ENCODE results near the gene ZNF592.

The ZNF592 gene

DNA sequence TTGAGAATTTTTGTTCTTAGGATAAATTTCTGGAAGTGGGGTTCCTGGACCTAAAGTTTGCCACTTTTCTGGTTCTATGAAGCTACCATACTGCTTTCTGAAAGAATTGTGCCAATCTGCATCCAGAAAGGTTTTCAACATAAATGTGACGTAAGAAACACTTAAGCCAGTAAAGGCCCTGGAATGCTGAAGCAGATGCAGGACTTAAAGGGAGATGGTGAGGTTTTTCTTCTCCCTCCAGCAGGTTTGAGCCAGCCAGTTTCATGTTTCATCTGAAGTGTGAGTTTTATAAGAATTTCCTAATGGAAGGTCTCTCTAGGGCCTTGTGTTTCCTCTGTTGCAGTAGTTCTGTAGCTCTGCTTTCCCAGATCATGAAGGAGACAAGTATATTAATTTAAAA is 33.1 kb downstream of the ZNF592 start:
- Histone ChIP-seq H3K9me3 (ENCODE audit: control insufficient read depth, insufficient read depth, low read length) (no peaks in the 10 kb centered on the region), H3K36me3 (ENCODE audit: control insufficient read depth, insufficient read depth, low read length) (peaks cover 37% of the 10 kb centered on the region)

DNA sequence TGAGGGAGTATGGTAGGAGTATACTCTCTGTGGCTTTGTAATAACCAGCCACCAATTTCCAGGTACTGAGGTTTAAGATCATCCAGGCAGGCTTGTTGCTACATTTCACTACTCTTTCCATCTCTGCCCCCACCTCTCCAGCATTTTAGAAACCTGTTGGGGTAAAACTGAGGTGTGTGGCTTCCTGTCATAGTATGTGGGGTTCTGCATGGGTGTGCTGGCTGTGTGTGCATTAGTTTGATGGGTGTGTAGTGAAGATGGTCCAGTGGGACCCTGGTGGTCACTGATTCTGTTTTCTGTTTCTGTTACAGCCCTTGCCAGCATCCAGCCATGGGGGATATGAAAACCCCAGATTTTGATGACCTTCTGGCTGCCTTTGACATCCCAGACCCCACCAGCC is 34.0 kb downstream of the ZNF592 start:
- H3K4me1 ChIP-seq (ENCODE audit: control insufficient read depth, insufficient read depth, low read length), result peaks cover 10% of the 10 kb centered on the region; the same call in 1 of the 2 replicates

More for the DNA sequence above, 33.1 kb downstream of the ZNF592 start:
- Histone ChIP-seq H3K4me3 (ENCODE audit: low read depth, low read length) (no peak overlapping the region), H3K27me3 (ENCODE audit: control insufficient read depth, insufficient read depth, low read length) (no peaks in the 10 kb centered on the region), H3K27ac (ENCODE audit: low read depth, low read length) (no peak overlapping the region), H3K9ac (ENCODE audit: low read depth, low read length) (no peak overlapping the region), H3K4me1 (ENCODE audit: control insufficient read depth, insufficient read depth, low read length) (peaks cover 10% of the 10 kb centered on the region; the same call in 1 of the 2 replicates)

DNA sequence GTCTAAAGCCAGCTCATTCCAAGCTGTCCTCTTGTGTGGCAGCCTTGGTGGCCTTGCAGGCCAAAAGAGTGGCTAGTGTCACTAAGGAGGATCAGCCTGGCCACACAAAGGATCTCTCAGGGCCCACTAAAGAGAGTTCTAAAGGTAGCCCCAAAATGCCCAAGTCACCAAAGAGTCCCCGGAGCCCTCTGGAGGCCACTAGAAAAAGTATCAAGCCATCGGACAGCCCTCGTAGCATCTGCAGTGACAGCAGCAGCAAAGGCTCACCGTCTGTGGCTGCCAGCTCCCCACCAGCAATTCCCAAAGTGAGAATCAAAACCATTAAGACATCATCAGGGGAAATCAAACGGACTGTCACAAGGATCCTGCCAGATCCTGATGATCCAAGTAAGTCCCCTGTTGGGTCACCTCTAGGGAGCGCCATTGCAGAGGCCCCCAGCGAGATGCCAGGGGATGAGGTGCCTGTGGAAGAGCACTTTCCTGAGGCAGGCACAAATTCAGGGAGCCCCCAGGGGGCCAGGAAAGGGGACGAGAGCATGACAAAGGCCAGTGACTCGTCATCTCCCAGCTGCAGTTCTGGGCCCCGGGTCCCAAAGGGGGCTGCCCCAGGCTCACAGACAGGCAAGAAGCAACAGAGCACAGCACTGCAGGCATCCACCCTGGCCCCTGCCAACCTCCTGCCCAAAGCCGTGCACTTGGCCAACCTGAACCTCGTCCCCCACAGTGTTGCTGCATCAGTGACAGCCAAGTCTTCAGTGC is 35.3 kb downstream of the ZNF592 start:
- Histone ChIP-seq H3K9me3 (ENCODE audit: control insufficient read depth, insufficient read depth, low read length) (no peaks in the 10 kb centered on the region), H3K27ac (ENCODE audit: low read depth, low read length) (peak overlapping the region; percentile 57), H3K27me3 (ENCODE audit: control insufficient read depth, insufficient read depth, low read length) (no peaks in the 10 kb centered on the region), H3K9ac (ENCODE audit: low read depth, low read length) (no peak overlapping the region), H3K4me1 (ENCODE audit: control insufficient read depth, insufficient read depth, low read length) (peaks cover 5% of the 10 kb centered on the region; the same call in 1 of the 2 replicates), H3K36me3 (ENCODE audit: control insufficient read depth, insufficient read depth, low read length) (peaks cover 37% of the 10 kb centered on the region), H3K4me3 (ENCODE audit: low read depth, low read length) (no peak overlapping the region)

More for the DNA sequence above, 34.0 kb downstream of the ZNF592 start:
- Histone ChIP-seq H3K9ac (ENCODE audit: low read depth, low read length) (no peak overlapping the region), H3K9me3 (ENCODE audit: control insufficient read depth, insufficient read depth, low read length) (no peaks in the 10 kb centered on the region), H3K27me3 (ENCODE audit: control insufficient read depth, insufficient read depth, low read length) (no peaks in the 10 kb centered on the region), H3K4me3 (ENCODE audit: low read depth, low read length) (no peak overlapping the region), H3K36me3 (ENCODE audit: control insufficient read depth, insufficient read depth, low read length) (peaks cover 37% of the 10 kb centered on the region), H3K27ac (ENCODE audit: low read depth, low read length) (no peak overlapping the region)

DNA sequence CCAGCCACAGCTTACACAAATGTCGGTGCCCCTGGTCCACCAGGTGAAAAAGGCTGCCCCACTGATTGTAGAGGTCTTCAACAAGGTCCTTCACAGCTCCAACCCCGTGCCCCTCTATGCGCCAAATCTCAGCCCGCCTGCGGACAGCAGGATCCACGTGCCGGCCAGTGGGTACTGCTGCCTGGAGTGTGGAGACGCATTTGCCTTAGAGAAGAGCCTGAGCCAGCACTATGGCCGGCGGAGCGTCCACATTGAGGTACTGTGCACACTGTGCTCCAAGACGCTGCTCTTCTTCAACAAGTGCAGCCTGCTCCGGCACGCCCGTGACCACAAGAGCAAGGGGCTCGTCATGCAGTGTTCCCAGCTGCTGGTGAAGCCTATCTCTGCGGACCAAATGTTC is 35.9 kb downstream of the ZNF592 start:
- Histone ChIP-seq H3K36me3 (ENCODE audit: control insufficient read depth, insufficient read depth, low read length) (peaks cover 34% of the 10 kb centered on the region), H3K9ac (ENCODE audit: low read depth, low read length) (no peak overlapping the region), H3K9me3 (ENCODE audit: control insufficient read depth, insufficient read depth, low read length) (no peaks in the 10 kb centered on the region), H3K4me1 (ENCODE audit: control insufficient read depth, insufficient read depth, low read length) (peaks cover 5% of the 10 kb centered on the region; the same call in 1 of the 2 replicates), H3K27ac (ENCODE audit: low read depth, low read length) (peak overlapping the region; percentile 57), H3K27me3 (ENCODE audit: control insufficient read depth, insufficient read depth, low read length) (no peaks in the 10 kb centered on the region), H3K4me3 (ENCODE audit: low read depth, low read length) (no peak overlapping the region)

DNA sequence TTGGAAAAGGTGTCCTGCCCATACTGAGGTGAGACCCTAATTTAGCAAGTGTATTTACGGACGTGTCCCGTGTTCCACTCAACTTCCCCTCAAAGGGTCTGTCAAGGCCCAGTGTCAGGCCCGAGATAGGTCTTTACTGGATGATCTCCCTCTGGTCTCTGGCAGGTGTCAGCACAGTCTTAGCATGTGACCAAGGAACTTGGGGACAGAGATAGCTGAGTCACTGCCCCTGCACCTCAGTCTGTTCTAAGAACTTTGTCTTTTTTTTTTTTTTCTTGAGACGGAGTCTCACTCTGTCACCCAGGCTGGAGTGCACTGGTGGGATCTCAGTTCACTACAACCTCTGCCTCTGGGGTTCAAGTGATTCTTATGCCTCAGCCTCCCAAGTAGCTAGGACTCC is 36.7 kb downstream of the ZNF592 start:
- no peak overlapping the region for H3K4me3 ChIP-seq (ENCODE audit: low read depth, low read length)

DNA sequence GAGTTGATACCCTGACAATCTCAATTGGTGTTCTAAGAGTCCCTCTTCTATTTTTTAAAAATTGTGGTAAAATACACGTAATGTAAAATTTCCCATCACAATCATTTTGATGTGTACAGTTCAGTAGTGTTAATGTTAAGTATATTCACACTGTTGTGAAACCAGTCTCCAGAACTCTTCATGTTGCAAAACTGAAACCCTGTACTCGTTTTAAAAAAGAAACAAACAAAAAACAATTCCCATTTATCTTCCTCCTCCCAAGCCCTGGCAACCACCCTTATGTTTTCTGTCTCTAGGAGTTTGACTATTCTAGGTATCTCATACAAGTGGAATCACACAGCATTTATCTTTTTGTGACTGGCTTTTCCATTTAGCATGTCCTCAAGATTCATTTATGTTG is 40.1 kb downstream of the ZNF592 start:
- H3K27ac ChIP-seq (ENCODE audit: low read depth, low read length), result no peak overlapping the region
- H3K4me3 ChIP-seq (ENCODE audit: low read depth, low read length), result no peak overlapping the region
- peaks cover 9% of the 10 kb centered on the region for H3K4me1 ChIP-seq (ENCODE audit: control insufficient read depth, insufficient read depth, low read length)
- no peaks in the 10 kb centered on the region for H3K9me3 ChIP-seq (ENCODE audit: control insufficient read depth, insufficient read depth, low read length)
- H3K9ac ChIP-seq (ENCODE audit: low read depth, low read length), result no peak overlapping the region
- H3K27me3 ChIP-seq (ENCODE audit: control insufficient read depth, insufficient read depth, low read length), result no peaks in the 10 kb centered on the region
- peaks cover 39% of the 10 kb centered on the region for H3K36me3 ChIP-seq (ENCODE audit: control insufficient read depth, insufficient read depth, low read length)

More for the DNA sequence above, 36.7 kb downstream of the ZNF592 start:
- Histone ChIP-seq H3K4me1 (ENCODE audit: control insufficient read depth, insufficient read depth, low read length) (peaks cover 9% of the 10 kb centered on the region), H3K27ac (ENCODE audit: low read depth, low read length) (no peak overlapping the region), H3K36me3 (ENCODE audit: control insufficient read depth, insufficient read depth, low read length) (peaks cover 34% of the 10 kb centered on the region), H3K9ac (ENCODE audit: low read depth, low read length) (no peak overlapping the region), H3K9me3 (ENCODE audit: control insufficient read depth, insufficient read depth, low read length) (no peaks in the 10 kb centered on the region), H3K27me3 (ENCODE audit: control insufficient read depth, insufficient read depth, low read length) (no peaks in the 10 kb centered on the region)

DNA sequence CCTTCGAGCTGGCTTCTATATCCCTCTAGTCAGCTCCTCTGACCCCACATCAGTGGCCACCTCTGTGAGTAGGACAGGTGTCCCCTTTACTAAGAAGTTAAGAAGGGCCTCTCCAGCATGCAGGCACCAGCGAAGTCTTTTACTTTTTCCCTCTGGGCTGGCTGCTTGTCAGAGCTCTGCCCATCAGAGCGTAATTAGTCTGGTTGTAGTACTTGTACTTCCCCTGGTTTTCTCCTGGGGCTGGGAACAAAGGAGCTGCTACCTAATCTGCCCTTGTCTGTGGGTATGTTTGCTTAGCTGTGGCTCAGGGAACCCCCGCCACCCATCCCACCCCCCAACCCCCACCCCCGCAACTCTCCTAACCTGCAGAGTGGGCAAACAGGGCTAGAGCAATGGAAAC is 41.4 kb downstream of the ZNF592 start:
- no peak overlapping the region for H3K4me3 ChIP-seq (ENCODE audit: low read depth, low read length)
- H3K36me3 ChIP-seq (ENCODE audit: control insufficient read depth, insufficient read depth, low read length), result peaks cover 28% of the 10 kb centered on the region
- peak overlapping the region; percentile 27 for H3K27ac ChIP-seq (ENCODE audit: low read depth, low read length)
- no peaks in the 10 kb centered on the region for H3K9me3 ChIP-seq (ENCODE audit: control insufficient read depth, insufficient read depth, low read length)
- H3K4me1 ChIP-seq (ENCODE audit: control insufficient read depth, insufficient read depth, low read length), result peaks cover 4% of the 10 kb centered on the region
- no peak overlapping the region for H3K9ac ChIP-seq (ENCODE audit: low read depth, low read length)
- H3K27me3 ChIP-seq (ENCODE audit: control insufficient read depth, insufficient read depth, low read length), result no peaks in the 10 kb centered on the region

DNA sequence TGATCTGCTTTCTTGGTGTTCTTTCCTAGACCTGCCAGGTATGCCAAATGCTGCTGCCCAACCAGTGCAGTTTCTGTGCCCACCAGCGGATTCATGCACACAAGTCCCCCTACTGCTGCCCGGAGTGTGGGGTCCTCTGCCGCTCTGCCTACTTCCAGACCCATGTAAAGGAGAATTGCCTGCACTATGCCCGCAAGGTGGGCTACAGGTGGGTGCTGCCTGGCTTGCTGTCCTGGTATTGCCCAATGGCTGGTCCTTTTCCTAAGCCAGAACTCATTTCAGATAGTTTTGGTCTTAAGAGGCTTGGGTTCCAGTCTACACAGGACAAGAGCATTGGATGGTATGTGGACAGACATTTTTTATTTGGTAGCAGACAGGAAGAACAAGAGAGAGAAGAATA is 42.3 kb downstream of the ZNF592 start:
- Histone ChIP-seq H3K27me3 (ENCODE audit: control insufficient read depth, insufficient read depth, low read length) (no peaks in the 10 kb centered on the region), H3K36me3 (ENCODE audit: control insufficient read depth, insufficient read depth, low read length) (peaks cover 32% of the 10 kb centered on the region)

DNA sequence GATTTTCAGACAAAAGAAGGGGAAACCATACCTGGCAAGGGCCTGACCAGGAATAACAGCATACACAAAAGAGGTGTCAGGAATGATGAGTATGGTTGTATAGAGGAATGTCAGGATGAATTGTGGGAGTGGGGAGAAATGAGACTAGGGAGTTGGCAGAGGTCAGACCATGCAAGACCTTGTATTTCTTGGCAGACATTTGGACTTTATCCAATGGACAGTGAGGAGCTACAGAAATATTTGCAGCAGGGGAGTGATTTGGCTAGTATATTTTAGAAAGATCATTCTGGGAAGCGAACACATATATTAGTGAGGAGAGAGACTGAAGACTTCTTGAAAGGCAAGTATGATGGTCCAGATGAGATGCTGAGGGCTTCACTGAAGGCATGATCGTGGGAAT is 43.4 kb downstream of the ZNF592 start:
- Histone ChIP-seq H3K27me3 (ENCODE audit: control insufficient read depth, insufficient read depth, low read length) (no peaks in the 10 kb centered on the region), H3K9me3 (ENCODE audit: control insufficient read depth, insufficient read depth, low read length) (no peaks in the 10 kb centered on the region), H3K4me1 (ENCODE audit: control insufficient read depth, insufficient read depth, low read length) (peaks cover 4% of the 10 kb centered on the region), H3K4me3 (ENCODE audit: low read depth, low read length) (no peak overlapping the region), H3K9ac (ENCODE audit: low read depth, low read length) (no peak overlapping the region), H3K36me3 (ENCODE audit: control insufficient read depth, insufficient read depth, low read length) (peaks cover 32% of the 10 kb centered on the region), H3K27ac (ENCODE audit: low read depth, low read length) (no peak overlapping the region)

More for the DNA sequence above, 42.3 kb downstream of the ZNF592 start:
- Histone ChIP-seq H3K9ac (ENCODE audit: low read depth, low read length) (no peak overlapping the region), H3K9me3 (ENCODE audit: control insufficient read depth, insufficient read depth, low read length) (no peaks in the 10 kb centered on the region), H3K4me1 (ENCODE audit: control insufficient read depth, insufficient read depth, low read length) (peaks cover 4% of the 10 kb centered on the region), H3K27ac (ENCODE audit: low read depth, low read length) (no peak overlapping the region), H3K4me3 (ENCODE audit: low read depth, low read length) (no peak overlapping the region)

DNA sequence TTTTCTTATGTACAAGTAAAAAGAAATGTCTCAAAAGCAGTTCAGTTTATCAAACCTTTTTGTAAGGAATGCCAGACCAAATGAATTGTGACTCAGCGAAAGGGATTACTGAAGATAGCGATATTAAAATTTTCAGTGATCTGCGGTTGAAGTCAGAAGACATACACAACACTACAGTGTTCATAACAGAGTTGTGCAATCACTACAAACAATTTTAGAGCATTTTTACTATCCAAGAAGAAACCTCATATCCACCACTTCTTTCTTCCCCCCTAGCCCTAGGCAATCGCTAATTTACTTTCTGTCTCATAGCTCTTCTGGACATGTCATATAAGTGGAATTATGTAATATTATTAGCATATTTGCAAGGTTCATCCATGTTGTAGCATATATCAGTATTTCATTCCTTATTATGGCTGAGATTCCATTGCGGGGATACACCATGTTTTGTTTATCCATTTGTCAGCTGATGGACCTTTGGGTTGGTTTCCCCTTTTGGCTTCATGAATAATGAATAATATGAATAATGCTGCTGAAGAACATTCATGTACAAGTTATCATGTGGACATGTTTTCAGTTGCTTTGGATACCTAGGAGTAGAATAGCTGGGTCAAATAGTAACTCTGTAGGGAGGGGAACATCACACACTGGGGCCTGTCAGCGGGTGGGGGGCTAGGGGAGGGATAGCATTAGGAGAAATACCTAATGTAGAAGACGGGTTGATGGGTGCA is 45.2 kb downstream of the ZNF592 start:
- H3K27me3 ChIP-seq (ENCODE audit: control insufficient read depth, insufficient read depth, low read length), result no peaks in the 10 kb centered on the region
- peaks cover 4% of the 10 kb centered on the region for H3K4me1 ChIP-seq (ENCODE audit: control insufficient read depth, insufficient read depth, low read length)
- H3K4me3 ChIP-seq (ENCODE audit: low read depth, low read length), result no peak overlapping the region
- no peak overlapping the region for H3K9ac ChIP-seq (ENCODE audit: low read depth, low read length)
- peaks cover 47% of the 10 kb centered on the region for H3K36me3 ChIP-seq (ENCODE audit: control insufficient read depth, insufficient read depth, low read length)
- no peaks in the 10 kb centered on the region for H3K9me3 ChIP-seq (ENCODE audit: control insufficient read depth, insufficient read depth, low read length)
- H3K27ac ChIP-seq (ENCODE audit: low read depth, low read length), result no peak overlapping the region

DNA sequence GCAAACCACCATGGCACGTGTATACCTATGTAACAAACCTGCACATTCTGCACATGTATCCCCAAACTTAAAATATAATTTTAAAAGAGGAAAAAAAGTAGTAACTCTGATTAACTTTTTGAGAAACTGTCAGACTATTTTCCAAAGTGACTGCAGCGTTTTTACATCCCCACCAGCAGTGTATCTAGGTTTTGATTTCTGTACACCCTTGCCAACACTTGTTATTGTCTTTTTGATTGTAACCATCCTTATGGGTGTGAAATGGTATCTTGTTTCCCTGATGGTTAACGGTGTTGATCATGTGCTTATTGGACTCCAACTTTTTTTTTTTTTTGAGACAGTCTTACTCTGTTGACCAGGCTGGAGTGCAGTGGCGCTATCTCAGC is 45.8 kb downstream of the ZNF592 start:
- Histone ChIP-seq H3K27ac (ENCODE audit: low read depth, low read length) (no peak overlapping the region), H3K4me3 (ENCODE audit: low read depth, low read length) (no peak overlapping the region), H3K9me3 (ENCODE audit: control insufficient read depth, insufficient read depth, low read length) (no peaks in the 10 kb centered on the region), H3K36me3 (ENCODE audit: control insufficient read depth, insufficient read depth, low read length) (peaks cover 53% of the 10 kb centered on the region), H3K9ac (ENCODE audit: low read depth, low read length) (no peak overlapping the region), H3K4me1 (ENCODE audit: control insufficient read depth, insufficient read depth, low read length) (peaks cover 4% of the 10 kb centered on the region), H3K27me3 (ENCODE audit: control insufficient read depth, insufficient read depth, low read length) (no peaks in the 10 kb centered on the region)
